ENCODE measurements around the gene IRX3. TPM values are rescaled to one million over a fixed set of nuclear protein-coding genes. Genes with fewer than 3 reads are reported as not detected.

IRX3 gene
- total and polyA plus RNA-seq, 4 donors, result 25.6 to 84.2 (median 56.8) TPM

DNA sequence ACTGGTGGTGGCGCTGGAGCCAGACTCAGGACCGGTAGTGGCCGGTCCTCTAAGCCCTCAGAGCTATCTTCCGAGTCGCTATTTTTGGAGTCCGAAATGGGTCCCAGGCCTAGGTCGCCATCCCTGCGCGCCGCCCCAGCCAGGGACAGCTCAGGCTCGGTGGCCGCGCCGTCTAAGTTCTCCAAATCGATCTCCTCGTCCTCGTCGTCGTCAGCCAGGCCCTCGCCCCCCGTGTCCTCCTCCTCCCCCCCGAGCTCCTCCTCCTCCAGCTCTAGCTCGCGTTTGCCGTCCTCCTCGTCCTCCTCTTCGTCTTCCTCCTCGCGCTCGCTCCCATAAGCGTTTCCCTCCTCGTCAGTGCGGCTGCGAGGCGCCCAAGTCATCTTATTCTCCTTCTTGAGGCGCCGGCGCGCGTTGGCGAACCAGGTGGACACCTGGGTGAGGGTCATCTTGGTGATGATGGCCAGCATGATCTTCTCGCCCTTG lies 1.6 kb downstream of the IRX3 start:
- Histone ChIP-seq H3K4me1 (ENCODE audit: control insufficient read depth in 5 of 5, insufficient read depth in 5 of 5, low read length in 5 of 5) (peaks cover 0 to 24% (median 4%) of the 10 kb centered on the region in 5 donors), H3K27me3 (ENCODE audit: control insufficient read depth in 3 of 3, insufficient read depth in 3 of 3, low read length in 2 of 3) (peaks cover 4 to 73% (median 71%) of the 10 kb centered on the region in 3 donors), H3K4me3 (peak overlapping the region; percentile 56), H3K9me3 (ENCODE audit: control insufficient read depth in 4 of 4, insufficient read depth in 3 of 4, low read length in 3 of 4) (peaks cover 0 to 3% (median 0%) of the 10 kb centered on the region in 4 donors), H3K36me3 (ENCODE audit: control insufficient read depth in 4 of 4, insufficient read depth in 4 of 4, low read length in 4 of 4) (no peaks in the 10 kb centered on the region), H3K27ac (ENCODE audit: low read depth in 1 of 2, low read length in 1 of 2) (peak overlapping the region; percentile 62 to 95), H3K9ac (ENCODE audit: insufficient read depth in 1 of 2, low read length in 2 of 2) (peak overlapping the region in 1 of 2 donors; percentile 2)
- DNase-seq (no peak), ATAC-seq (ENCODE audit: insufficient read depth, low FRiP score) (no peak)
- TF ChIP-seq, protein P1, sequence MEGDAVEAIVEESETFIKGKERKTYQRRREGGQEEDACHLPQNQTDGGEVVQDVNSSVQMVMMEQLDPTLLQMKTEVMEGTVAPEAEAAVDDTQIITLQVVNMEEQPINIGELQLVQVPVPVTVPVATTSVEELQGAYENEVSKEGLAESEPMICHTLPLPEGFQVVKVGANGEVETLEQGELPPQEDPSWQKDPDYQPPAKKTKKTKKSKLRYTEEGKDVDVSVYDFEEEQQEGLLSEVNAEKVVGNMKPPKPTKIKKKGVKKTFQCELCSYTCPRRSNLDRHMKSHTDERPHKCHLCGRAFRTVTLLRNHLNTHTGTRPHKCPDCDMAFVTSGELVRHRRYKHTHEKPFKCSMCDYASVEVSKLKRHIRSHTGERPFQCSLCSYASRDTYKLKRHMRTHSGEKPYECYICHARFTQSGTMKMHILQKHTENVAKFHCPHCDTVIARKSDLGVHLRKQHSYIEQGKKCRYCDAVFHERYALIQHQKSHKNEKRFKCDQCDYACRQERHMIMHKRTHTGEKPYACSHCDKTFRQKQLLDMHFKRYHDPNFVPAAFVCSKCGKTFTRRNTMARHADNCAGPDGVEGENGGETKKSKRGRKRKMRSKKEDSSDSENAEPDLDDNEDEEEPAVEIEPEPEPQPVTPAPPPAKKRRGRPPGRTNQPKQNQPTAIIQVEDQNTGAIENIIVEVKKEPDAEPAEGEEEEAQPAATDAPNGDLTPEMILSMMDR (IDR thresholded peaks at IDR 0.05; ENCODE audit: control extremely low read depth, extremely low read depth), result no peak
- 2 to 4% methylated on average over 42 of the region's 42 CpGs for WGBS, 2 donors

GRCh38 chr16:54284319-54284930 lies 2.2 kb downstream of the IRX3 start:
- H3K4me3 ChIP-seq, result peak overlapping the region; percentile 56
- H3K36me3 ChIP-seq (ENCODE audit: control insufficient read depth in 4 of 4, insufficient read depth in 4 of 4, low read length in 4 of 4), result no peaks in the 10 kb centered on the region
- H3K27me3 ChIP-seq (ENCODE audit: control insufficient read depth in 3 of 3, insufficient read depth in 3 of 3, low read length in 2 of 3), result peaks cover 4 to 70% (median 67%) of the 10 kb centered on the region in 3 donors
- TF ChIP-seq, protein P1 (IDR thresholded peaks at IDR 0.05; ENCODE audit: control extremely low read depth, extremely low read depth), result no peak
- peaks cover 0 to 24% (median 4%) of the 10 kb centered on the region in 5 donors for H3K4me1 ChIP-seq (ENCODE audit: control insufficient read depth in 5 of 5, insufficient read depth in 5 of 5, low read length in 5 of 5)
- peak overlapping the region; percentile 62 to 95 for H3K27ac ChIP-seq (ENCODE audit: low read depth in 1 of 2, low read length in 1 of 2)
- H3K9ac ChIP-seq (ENCODE audit: insufficient read depth in 1 of 2, low read length in 2 of 2), result peak overlapping the region in 1 of 2 donors; percentile 56
- H3K9me3 ChIP-seq (ENCODE audit: control insufficient read depth in 4 of 4, insufficient read depth in 3 of 4, low read length in 3 of 4), result peaks cover 0 to 3% (median 0%) of the 10 kb centered on the region in 4 donors
- ATAC-seq (ENCODE audit: insufficient read depth, low FRiP score) (no peak), DNase-seq (no peak)
- 1 to 4% methylated on average over 55 to 73 of the region's 73 CpGs for WGBS, 2 donors

- no peak for ATAC-seq (ENCODE audit: insufficient read depth, low FRiP score)
- peak in 1 of 3 donors; percentile 24 for DNase-seq
- H3K36me3 ChIP-seq (ENCODE audit: control insufficient read depth in 4 of 4, insufficient read depth in 4 of 4, low read length in 4 of 4), result no peaks in the 10 kb centered on the region
- H3K4me1 ChIP-seq (ENCODE audit: control insufficient read depth in 5 of 5, insufficient read depth in 5 of 5, low read length in 5 of 5), result peaks cover 0 to 24% (median 1%) of the 10 kb centered on the region in 5 donors
- TF ChIP-seq, protein P1 (IDR thresholded peaks at IDR 0.05; ENCODE audit: control extremely low read depth, extremely low read depth), result no peak
- H3K27me3 ChIP-seq (ENCODE audit: control insufficient read depth in 3 of 3, insufficient read depth in 3 of 3, low read length in 2 of 3), result peaks cover under 1 to 64% (median 62%) of the 10 kb centered on the region in 3 donors
- peak overlapping the region; percentile 49 to 56 for H3K9ac ChIP-seq (ENCODE audit: insufficient read depth in 1 of 2, low read length in 2 of 2)
- peaks cover 0 to 3% (median 0%) of the 10 kb centered on the region in 4 donors for H3K9me3 ChIP-seq (ENCODE audit: control insufficient read depth in 4 of 4, insufficient read depth in 3 of 4, low read length in 3 of 4)
- peak overlapping the region; percentile 56 for H3K4me3 ChIP-seq
- WGBS, 2 donors, result 9 to 10% methylated on average over 31 of the region's 31 CpGs
- H3K27ac ChIP-seq (ENCODE audit: low read depth in 1 of 2, low read length in 1 of 2), result peak overlapping the region; percentile 62 to 95
Observed at GRCh38 chr16:54283725-54284318, 2.8 kb downstream of the IRX3 start.

Measured in lung (tissue), 12 donors.